ENCODE measurements around the gene SLC35E3. TPM values are rescaled to one million over a fixed set of nuclear protein-coding genes. Genes with fewer than 3 reads are reported as not detected.
"Not testable (repeated sequence)": the region's sequence is repeated elsewhere in the genome, so short reads cannot be mapped to it uniquely, and the experiment has no call there.

The SLC35E3 gene
- total and polyA plus RNA-seq, 5 donors: 5.2 to 9.6 (median 6.2) TPM

DNA sequence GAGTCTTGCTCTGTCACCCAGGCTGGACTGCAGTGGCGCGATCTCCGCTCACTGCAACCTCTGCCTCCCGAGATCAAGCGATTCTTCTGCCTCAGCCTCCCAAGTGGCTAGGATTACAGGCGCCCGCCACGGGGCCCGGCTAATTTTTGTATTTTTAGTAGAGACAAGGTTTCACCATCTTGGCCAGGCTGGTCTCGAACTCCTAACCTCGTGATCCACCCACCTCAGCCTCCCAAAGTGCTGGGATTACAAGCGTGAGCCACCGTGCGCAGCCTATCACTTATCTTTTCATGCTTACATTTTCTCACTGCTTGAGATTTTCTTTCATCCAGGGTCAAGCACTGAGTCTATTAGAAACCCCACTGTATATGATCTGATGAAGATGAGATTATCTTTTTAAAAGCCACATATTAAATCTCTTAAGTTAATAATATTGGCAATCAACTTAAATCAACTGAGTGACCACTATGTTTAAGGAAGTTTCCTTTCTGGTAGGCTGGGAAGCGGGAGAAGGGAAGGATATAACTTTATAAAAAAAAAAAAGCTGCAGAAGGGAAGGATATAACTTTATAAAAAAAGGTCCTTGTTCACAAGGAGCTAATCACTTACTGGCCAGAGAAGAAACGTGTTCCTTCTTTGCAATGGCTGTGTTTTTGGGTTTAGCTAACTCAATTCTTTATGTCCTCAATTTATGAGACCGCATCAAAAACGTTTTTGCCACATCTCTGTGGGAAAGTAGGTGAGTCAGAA lies 60.7 kb downstream of the SLC35E3 start:
- intact Hi-C loops (cut with DNase I): loop anchor here in 1 of 4 donors (1.0 kb wide), 1 partner anchor 60 kb away; the partner anchor contains the start of gene SLC35E3
- DNase-seq (no peak), ATAC-seq (no peak)
- Histone ChIP-seq H3K4me3 (ENCODE audit: low read length) (peak overlapping the region; percentile 74), H3K4me1 (ENCODE audit: control insufficient read depth, insufficient read depth, low read length) (no peaks in the 10 kb centered on the region), H3K9me3 (ENCODE audit: control insufficient read depth, low read length) (no peaks in the 10 kb centered on the region), H3K27ac (ENCODE audit: low read length) (no peak overlapping the region), H3K27me3 (ENCODE audit: control insufficient read depth, insufficient read depth) (no peaks in the 10 kb centered on the region)
- WGBS: 86% methylated on average over 18 of the region's 18 CpGs

DNA sequence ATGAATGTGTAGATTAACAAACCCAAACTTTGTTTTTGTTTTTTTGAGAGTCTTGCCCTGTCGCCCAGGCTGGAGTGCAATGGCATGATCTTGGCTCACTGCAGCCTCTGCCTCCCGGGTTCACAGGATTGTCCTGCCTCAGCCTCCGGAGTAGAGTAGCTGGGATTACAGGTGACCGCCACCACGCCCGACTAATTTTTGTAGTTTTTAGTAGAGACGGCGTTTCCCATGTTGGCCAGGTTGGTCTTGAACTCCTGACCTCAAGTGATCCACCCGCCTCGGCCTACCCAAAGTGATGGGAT lies 61.2 kb downstream of the SLC35E3 start:
- not testable (repeated sequence) for ATAC-seq
- intact Hi-C loops (cut with DNase I): loop anchor here in 1 of 4 donors (1.0 kb wide), 1 partner anchor 61 kb away; the partner anchor contains the start of gene SLC35E3

DNA sequence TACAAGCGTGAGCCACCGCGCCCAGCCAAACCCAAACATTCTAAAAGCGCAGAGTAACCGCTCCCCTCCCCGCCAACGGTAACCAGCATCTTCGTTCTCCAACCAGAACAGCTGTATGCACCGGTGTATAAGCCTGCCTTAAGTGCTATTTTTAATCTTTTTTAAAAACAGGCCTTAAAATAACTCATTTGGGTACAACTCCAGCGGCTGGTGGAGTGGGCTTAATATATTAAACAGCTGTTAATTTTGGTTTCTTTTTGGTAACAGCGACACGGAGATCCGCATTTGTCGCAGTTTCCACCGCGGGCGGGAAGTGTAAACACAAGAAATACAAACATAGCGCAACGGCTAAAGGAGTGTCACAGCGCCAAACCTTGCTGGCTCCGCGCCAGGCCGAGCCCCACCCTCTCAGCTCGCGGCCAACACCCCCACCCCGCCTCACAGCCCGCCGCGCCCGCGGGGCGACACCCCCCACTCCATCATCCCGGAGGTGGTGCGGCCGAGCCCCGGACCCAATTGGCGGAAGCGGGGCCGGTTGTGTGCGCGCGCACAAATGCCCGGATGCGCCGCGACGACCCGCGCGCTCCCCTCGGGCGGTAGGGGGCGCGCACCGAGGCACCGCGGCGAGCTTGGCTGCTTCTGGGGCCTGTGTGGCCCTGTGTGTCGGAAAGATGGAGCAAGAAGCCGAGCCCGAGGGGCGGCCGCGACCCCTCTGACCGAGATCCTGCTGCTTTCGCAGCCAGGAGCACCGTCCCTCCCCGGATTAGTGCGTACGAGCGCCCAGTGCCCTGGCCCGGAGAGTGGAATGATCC lies 61.8 kb downstream of the SLC35E3 start, which contains the start of gene MDM2:
TSS of gene MDM2 (plus strand) at position 602 of the 812 bp plus-strand sequence. CDS start 301 bp downstream, outside the sequence.
- peak; percentile 98 for ATAC-seq
- no peaks in the 10 kb centered on the region for H3K27me3 ChIP-seq (ENCODE audit: control insufficient read depth, insufficient read depth)
- no peaks in the 10 kb centered on the region for H3K4me1 ChIP-seq (ENCODE audit: control insufficient read depth, insufficient read depth, low read length)
- no peaks in the 10 kb centered on the region for H3K9me3 ChIP-seq (ENCODE audit: control insufficient read depth, low read length)
- under 1% methylated on average over 72 of the region's 72 CpGs for WGBS
- DNase-seq: peak; percentile 95 to 98 (median 98)
- peak within 1 kb of the TSS; percentile 83 for H3K27ac ChIP-seq (ENCODE audit: low read length)
- intact Hi-C loops (cut with DNase I): loop anchor here in 1 of 4 donors (1.0 kb wide), 1 partner anchor 61 kb away; the partner anchor contains the start of gene SLC35E3
- peak within 1 kb of the TSS; percentile 74 for H3K4me3 ChIP-seq (ENCODE audit: low read length)

More for the DNA sequence above, 61.2 kb downstream of the SLC35E3 start:
- not testable (repeated sequence) for H3K9me3 ChIP-seq (ENCODE audit: control insufficient read depth, low read length); H3K27me3 ChIP-seq (ENCODE audit: control insufficient read depth, insufficient read depth); DNase-seq; H3K4me1 ChIP-seq (ENCODE audit: control insufficient read depth, insufficient read depth, low read length)
- Histone ChIP-seq H3K27ac (ENCODE audit: low read length) (peak overlapping the region; percentile 83), H3K4me3 (ENCODE audit: low read length) (peak overlapping the region; percentile 74)
- WGBS: 21% methylated on average over 10 of the region's 10 CpGs

DNA sequence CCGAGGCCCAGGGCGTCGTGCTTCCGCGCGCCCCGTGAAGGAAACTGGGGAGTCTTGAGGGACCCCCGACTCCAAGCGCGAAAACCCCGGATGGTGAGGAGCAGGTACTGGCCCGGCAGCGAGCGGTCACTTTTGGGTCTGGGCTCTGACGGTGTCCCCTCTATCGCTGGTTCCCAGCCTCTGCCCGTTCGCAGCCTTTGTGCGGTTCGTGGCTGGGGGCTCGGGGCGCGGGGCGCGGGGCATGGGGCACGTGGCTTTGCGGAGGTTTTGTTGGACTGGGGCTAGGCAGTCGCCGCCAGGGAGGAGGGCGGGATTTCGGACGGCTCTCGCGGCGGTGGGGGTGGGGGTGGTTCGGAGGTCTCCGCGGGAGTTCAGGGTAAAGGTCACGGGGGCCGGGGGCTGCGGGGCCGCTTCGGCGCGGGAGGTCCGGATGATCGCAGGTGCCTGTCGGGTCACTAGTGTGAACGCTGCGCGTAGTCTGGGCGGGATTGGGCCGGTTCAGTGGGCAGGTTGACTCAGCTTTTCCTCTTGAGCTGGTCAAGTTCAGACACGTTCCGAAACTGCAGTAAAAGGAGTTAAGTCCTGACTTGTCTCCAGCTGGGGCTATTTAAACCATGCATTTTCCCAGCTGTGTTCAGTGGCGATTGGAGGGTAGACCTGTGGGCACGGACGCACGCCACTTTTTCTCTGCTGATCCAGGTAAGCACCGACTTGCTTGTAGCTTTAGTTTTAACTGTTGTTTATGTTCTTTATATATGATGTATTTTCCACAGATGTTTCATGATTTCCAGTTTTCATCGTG lies 62.6 kb downstream of the SLC35E3 start:
- Histone ChIP-seq H3K4me3 (ENCODE audit: low read length) (peak overlapping the region; percentile 74), H3K9me3 (ENCODE audit: control insufficient read depth, low read length) (no peaks in the 10 kb centered on the region), H3K27me3 (ENCODE audit: control insufficient read depth, insufficient read depth) (no peaks in the 10 kb centered on the region), H3K4me1 (ENCODE audit: control insufficient read depth, insufficient read depth, low read length) (no peaks in the 10 kb centered on the region), H3K27ac (ENCODE audit: low read length) (peak overlapping the region; percentile 83)
- DNase-seq (peak; percentile 82 to 85 (median 83)), ATAC-seq (peak; percentile 75 to 91)
- WGBS: under 1% methylated on average over 61 of the region's 61 CpGs
- intact Hi-C loops (cut with DNase I): no loop called here

DNA sequence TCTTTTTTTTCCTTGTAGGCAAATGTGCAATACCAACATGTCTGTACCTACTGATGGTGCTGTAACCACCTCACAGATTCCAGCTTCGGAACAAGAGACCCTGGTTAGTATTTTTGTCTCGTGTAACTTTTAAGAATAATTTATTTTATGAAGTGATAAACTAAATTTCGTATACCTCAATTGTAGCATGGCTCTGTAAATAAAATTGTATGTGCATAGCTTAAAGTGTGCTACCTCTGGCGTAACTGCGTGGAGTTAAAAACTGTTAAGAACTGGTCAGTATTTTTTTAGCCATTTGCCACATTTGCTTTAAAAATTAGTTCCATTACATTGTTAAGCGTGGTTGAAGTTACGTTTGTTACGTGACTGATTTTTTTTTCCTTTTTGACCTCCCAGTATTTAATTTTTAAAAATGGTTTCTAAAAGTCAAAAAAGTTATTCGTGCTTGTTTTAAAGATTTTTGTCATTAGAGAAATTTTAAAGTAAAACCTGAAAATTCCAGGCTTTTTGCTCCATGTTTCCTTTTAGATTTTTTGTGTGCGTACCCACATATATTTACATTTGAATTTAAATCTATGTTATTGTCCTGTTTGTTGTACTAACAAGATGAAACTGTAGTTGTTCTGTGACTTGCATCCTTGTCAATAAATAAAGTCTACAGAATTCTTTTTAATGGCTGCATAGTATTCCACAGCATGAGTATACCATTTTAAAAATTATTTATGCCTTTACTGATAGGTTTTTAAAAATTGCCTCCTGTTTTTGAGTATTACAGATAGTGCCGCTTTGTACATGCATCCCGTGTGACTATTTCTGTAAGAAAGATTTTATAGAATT lies 63.4 kb downstream of the SLC35E3 start:
- H3K27me3 ChIP-seq (ENCODE audit: control insufficient read depth, insufficient read depth): no peaks in the 10 kb centered on the region
- H3K4me1 ChIP-seq (ENCODE audit: control insufficient read depth, insufficient read depth, low read length): no peaks in the 10 kb centered on the region
- DNase-seq (no peak), ATAC-seq (no peak)
- no peaks in the 10 kb centered on the region for H3K9me3 ChIP-seq (ENCODE audit: control insufficient read depth, low read length)
- WGBS: 81% methylated on average over 12 of the region's 12 CpGs
- H3K27ac ChIP-seq (ENCODE audit: low read length): no peak overlapping the region
- peak overlapping the region; percentile 74 for H3K4me3 ChIP-seq (ENCODE audit: low read length)
- intact Hi-C loops (cut with DNase I): no loop called here

DNA sequence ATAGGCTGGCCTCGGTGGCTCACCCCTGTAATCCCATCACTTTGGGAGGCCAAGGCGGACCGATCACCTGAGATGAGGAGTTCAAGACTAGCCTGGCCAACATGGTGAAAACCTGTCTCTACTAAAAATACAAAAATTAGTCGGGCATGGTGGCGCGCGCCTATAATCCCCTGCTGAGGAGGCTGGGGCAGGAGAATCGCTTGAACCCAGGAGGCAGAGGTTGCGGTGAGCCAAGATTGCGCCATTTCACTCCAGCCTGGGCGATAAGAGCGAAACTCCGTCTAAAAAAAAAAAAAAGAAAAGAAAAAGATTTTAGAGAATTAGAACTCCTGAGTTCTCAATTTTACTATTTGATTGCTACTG lies 64.0 kb downstream of the SLC35E3 start:
- peak in 1 of 3 donors; percentile 42 for DNase-seq
- H3K4me1 ChIP-seq (ENCODE audit: control insufficient read depth, insufficient read depth, low read length); ATAC-seq; H3K4me3 ChIP-seq (ENCODE audit: low read length); H3K27ac ChIP-seq (ENCODE audit: low read length); H3K27me3 ChIP-seq (ENCODE audit: control insufficient read depth, insufficient read depth); intact Hi-C loops (cut with DNase I); H3K9me3 ChIP-seq (ENCODE audit: control insufficient read depth, low read length): not testable (repeated sequence)
- 97% methylated on average over 13 of the region's 13 CpGs for WGBS

DNA sequence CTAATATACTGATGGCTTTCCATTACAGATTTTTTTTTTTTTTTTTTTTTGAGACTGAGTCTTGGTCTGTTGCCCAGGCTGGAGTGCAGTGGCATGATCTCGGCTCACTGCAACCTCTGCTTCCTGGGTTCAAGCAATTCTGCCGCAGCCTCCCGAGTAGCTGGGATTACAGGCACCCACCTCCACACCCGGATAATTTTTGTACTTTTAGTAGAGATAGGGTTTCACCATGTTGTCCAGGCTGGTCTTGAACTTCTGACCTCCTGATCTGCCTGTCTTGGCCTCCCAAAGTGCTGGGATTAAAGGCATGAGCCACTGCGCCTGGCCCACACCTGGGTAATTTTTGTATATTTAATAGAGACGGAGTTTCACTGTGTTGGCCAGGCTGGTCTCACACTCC lies 65.6 kb downstream of the SLC35E3 start:
- ATAC-seq; intact Hi-C loops (cut with DNase I); H3K27me3 ChIP-seq (ENCODE audit: control insufficient read depth, insufficient read depth); DNase-seq; H3K27ac ChIP-seq (ENCODE audit: low read length); H3K4me3 ChIP-seq (ENCODE audit: low read length); H3K4me1 ChIP-seq (ENCODE audit: control insufficient read depth, insufficient read depth, low read length); H3K9me3 ChIP-seq (ENCODE audit: control insufficient read depth, low read length): not testable (repeated sequence)
- WGBS: 78% methylated on average over 6 of the region's 6 CpGs

DNA sequence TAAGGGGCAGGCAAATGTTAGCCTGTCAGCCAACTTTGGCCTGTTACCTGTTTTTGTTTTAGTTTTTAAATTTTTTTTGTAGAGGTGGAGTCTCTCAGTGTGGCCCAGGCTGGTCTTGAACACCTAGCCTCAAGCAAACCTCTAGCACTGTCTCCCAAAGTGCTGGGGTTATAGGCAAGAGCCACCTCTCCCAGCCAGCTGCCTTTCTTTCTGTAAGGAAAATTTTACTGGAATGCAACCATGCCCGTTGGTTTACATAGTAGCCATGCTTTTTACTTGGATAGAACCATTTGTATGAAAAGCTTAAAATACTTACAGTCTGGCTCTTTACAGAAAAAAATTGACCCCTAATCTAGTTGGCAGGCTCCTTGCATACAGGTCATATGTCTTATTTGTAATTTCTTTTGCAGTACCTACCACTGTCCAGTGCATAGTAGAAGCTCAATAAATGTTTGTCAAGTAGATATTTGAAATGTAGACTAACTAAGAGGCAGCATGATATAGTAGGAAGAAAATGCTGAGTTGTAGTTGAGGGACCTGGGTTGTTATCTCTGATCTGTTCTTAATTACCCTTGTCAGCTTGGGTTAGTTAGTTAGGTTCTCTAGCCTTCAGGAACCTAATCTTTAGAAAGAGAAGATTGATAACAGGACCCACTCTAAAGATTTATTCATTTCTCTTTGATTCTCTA lies 66.7 kb downstream of the SLC35E3 start:
- ATAC-seq (no peak), DNase-seq (no peak)
- H3K27ac ChIP-seq (ENCODE audit: low read length): no peak overlapping the region
- H3K9me3 ChIP-seq (ENCODE audit: control insufficient read depth, low read length): no peaks in the 10 kb centered on the region
- H3K27me3 ChIP-seq (ENCODE audit: control insufficient read depth, insufficient read depth): no peaks in the 10 kb centered on the region
- no peaks in the 10 kb centered on the region for H3K4me1 ChIP-seq (ENCODE audit: control insufficient read depth, insufficient read depth, low read length)
- intact Hi-C loops (cut with DNase I): no loop called here
- 74% methylated on average over 1 of the region's 1 CpG for WGBS
- H3K4me3 ChIP-seq (ENCODE audit: low read length): no peak overlapping the region

DNA sequence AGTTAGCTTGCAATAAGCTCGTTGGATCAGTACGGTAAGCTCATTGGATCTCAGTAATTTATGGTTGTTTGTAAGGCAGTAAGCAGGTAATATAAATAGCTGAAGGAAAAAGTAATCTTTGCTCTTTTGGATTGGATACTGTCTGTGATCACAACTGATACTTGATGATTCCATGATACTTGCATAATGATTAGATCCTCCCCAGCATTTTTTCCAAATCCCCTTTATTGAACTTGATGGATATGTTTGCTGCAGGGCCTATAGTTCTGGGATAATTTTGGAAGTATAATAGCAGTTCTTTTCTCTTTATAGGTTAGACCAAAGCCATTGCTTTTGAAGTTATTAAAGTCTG lies 67.2 kb downstream of the SLC35E3 start:
- ATAC-seq (no peak), DNase-seq (no peak)
- Histone ChIP-seq H3K27ac (ENCODE audit: low read length) (no peak overlapping the region), H3K27me3 (ENCODE audit: control insufficient read depth, insufficient read depth) (no peaks in the 10 kb centered on the region), H3K9me3 (ENCODE audit: control insufficient read depth, low read length) (no peaks in the 10 kb centered on the region), H3K4me1 (ENCODE audit: control insufficient read depth, insufficient read depth, low read length) (no peaks in the 10 kb centered on the region), H3K4me3 (ENCODE audit: low read length) (no peak overlapping the region)
- 87% methylated on average over 2 of the region's 2 CpGs for WGBS
- intact Hi-C loops (cut with DNase I): no loop called here
